HEK293 (cell line): ENCODE results near the gene CARNS1.

Source experiments
- CTCF ChIA-PET: fragments of 350-600 bp; formaldehyde crosslinking; extraction: SDS; loops from one replicate; lab custom pipeline; 2021; ENCODE audit warnings: antibody characterized with exemption; lab: Yijun Ruan, JAX
- POLR2A ChIA-PET: fragments of 300-600 bp; formaldehyde crosslinking; extraction: SDS; loops from one replicate; lab custom pipeline; 2020; ENCODE audit warnings: antibody characterized with exemption, inconsistent platforms; lab: Yijun Ruan, JAX
- H3K27ac ChIP-seq: fragments of 200-500 bp; sonication (Bioruptor generic); 2 replicates; pipeline ENCODE4 v1.5.1; 2014; ENCODE audit warnings: low read depth, low read length, control low read depth, inconsistent platforms; ENCODE audit errors: extremely low read depth
- H3K36me3 ChIP-seq, 2 experiments: fragments of 200-500 bp in 1 of 2; sonication (Bioruptor generic) in 1 of 2; 1 replicate in 1 of 2; 2 replicates in 1 of 2; pipeline ENCODE4 v1.5.1; 2014 to 2017; ENCODE audit warnings: inconsistent platforms in 2 of 2, low read length in 2 of 2; ENCODE audit not compliant: control insufficient read depth in 2 of 2, insufficient read depth in 1 of 2
- H3K4me1 ChIP-seq: fragments of 200-500 bp; sonication (Bioruptor generic); 2 replicates; pipeline ENCODE4 v1.5.1; 2014; ENCODE audit warnings: mild to moderate bottlenecking, low read length, inconsistent platforms; ENCODE audit not compliant: control insufficient read depth, insufficient read depth
- H3K4me3 ChIP-seq: 2 replicates; pipeline ENCODE4 v1.5.1; 2011; ENCODE audit warnings: low read depth, mild to moderate bottlenecking, control low read depth, low read length, moderate library complexity
- H3K9me3 ChIP-seq: fragments of 200-500 bp; sonication (Bioruptor generic); 2 replicates; pipeline ENCODE4 v1.5.1; 2014; ENCODE audit warnings: low read depth, low read length, inconsistent platforms; ENCODE audit not compliant: control insufficient read depth, insufficient read depth
- EGR2 ChIP-seq: fragments of 450-650 bp; formaldehyde crosslinking; IDR thresholded peaks from 2 replicates; pipeline ENCODE4 v1.5.1; 2016; ENCODE audit warnings: low read depth, missing biosample characterization, missing genetic modification characterization
- HOXD13 ChIP-seq: sonication (generic); formaldehyde crosslinking; IDR thresholded peaks from 2 replicates; pipeline ENCODE4 v1.8.0; 2022; ENCODE audit warnings: missing genetic modification reagents, borderline replicate concordance
- KLF1 ChIP-seq: fragments of 450-650 bp; formaldehyde crosslinking; IDR thresholded peaks from 2 replicates; pipeline ENCODE4 v1.5.1; 2016; ENCODE audit warnings: missing biosample characterization, missing genetic modification characterization
- MYNN ChIP-seq: fragments of 450-650 bp; formaldehyde crosslinking; IDR thresholded peaks from 2 replicates; pipeline ENCODE4 v1.5.1; 2016; ENCODE audit warnings: missing biosample characterization, missing genetic modification characterization, borderline replicate concordance
- SP2 ChIP-seq: fragments of 450-650 bp; formaldehyde crosslinking; IDR thresholded peaks from 2 replicates; pipeline ENCODE4 v1.5.1; 2016; ENCODE audit warnings: missing biosample characterization, missing genetic modification characterization
- SP7 ChIP-seq: fragments of 450-650 bp; formaldehyde crosslinking; IDR thresholded peaks from 2 replicates; pipeline ENCODE4 v1.5.1; 2016; ENCODE audit warnings: missing biosample characterization, missing genetic modification characterization
- TCF7L2 ChIP-seq: IDR thresholded peaks from 2 replicates; pipeline ENCODE4 v1.6.1; 2011; ENCODE audit warnings: low read depth, mild to moderate bottlenecking, inconsistent platforms, low read length, moderate library complexity, borderline replicate concordance
- TSHZ1 ChIP-seq: fragments of 450-650 bp; formaldehyde crosslinking; IDR thresholded peaks from 2 replicates; pipeline ENCODE4 v1.5.1; 2016; ENCODE audit warnings: missing biosample characterization, missing genetic modification characterization, borderline replicate concordance
- ZBTB48 ChIP-seq: fragments of 450-650 bp; formaldehyde crosslinking; IDR thresholded peaks from 2 replicates; pipeline ENCODE4 v1.5.1; 2016; ENCODE audit warnings: missing biosample characterization, missing genetic modification characterization
- ZBTB7A ChIP-seq: fragments of 450-650 bp; formaldehyde crosslinking; IDR thresholded peaks from 2 replicates; pipeline ENCODE4 v1.5.1; 2016; ENCODE audit warnings: low read depth, missing biosample characterization, missing genetic modification characterization
- ZFP3 ChIP-seq: fragments of 450-650 bp; formaldehyde crosslinking; IDR thresholded peaks from 2 replicates; pipeline ENCODE4 v1.5.1; 2016; ENCODE audit warnings: low read depth, missing biosample characterization, missing genetic modification characterization
- ZIC2 ChIP-seq: fragments of 450-650 bp; formaldehyde crosslinking; IDR thresholded peaks from 2 replicates; pipeline ENCODE4 v1.5.1; 2016; ENCODE audit warnings: missing biosample characterization, missing genetic modification characterization
- ZNF121 ChIP-seq: fragments of 450-650 bp; formaldehyde crosslinking; IDR thresholded peaks from 2 replicates; pipeline ENCODE4 v1.5.1; 2016; ENCODE audit warnings: missing biosample characterization, missing genetic modification characterization
- ZNF266 ChIP-seq: fragments of 450-650 bp; formaldehyde crosslinking; IDR thresholded peaks from 2 replicates; pipeline ENCODE4 v1.5.1; 2016; ENCODE audit warnings: missing biosample characterization, missing genetic modification characterization, low read depth
- ZNF404 ChIP-seq: fragments of 450-650 bp; formaldehyde crosslinking; IDR thresholded peaks from 2 replicates; pipeline ENCODE4 v1.5.1; 2017; ENCODE audit warnings: missing biosample characterization, missing genetic modification characterization
- ZNF449 ChIP-seq: fragments of 450-650 bp; formaldehyde crosslinking; IDR thresholded peaks from 2 replicates; pipeline ENCODE4 v1.5.1; 2017; ENCODE audit warnings: missing biosample characterization, mild to moderate bottlenecking, missing genetic modification characterization, moderate library complexity
- ZNF501 ChIP-seq: fragments of 450-650 bp; formaldehyde crosslinking; IDR thresholded peaks from 2 replicates; pipeline ENCODE4 v1.5.1; 2016; ENCODE audit warnings: missing biosample characterization, missing genetic modification characterization
- ZNF513 ChIP-seq: fragments of 450-650 bp; IDR thresholded peaks from 2 replicates; pipeline ENCODE4 v1.5.1; 2018; ENCODE audit warnings: missing biosample characterization, missing genetic modification characterization
- ZNF600 ChIP-seq: fragments of 450-650 bp; formaldehyde crosslinking; IDR thresholded peaks from 2 replicates; pipeline ENCODE4 v1.5.1; 2016; ENCODE audit warnings: missing biosample characterization, missing genetic modification characterization
- ZNF623 ChIP-seq: fragments of 450-650 bp; formaldehyde crosslinking; IDR thresholded peaks from 2 replicates; pipeline ENCODE4 v1.5.1; 2016; ENCODE audit warnings: missing biosample characterization, missing genetic modification characterization
- ZNF624 ChIP-seq: fragments of 450-650 bp; formaldehyde crosslinking; IDR thresholded peaks from 2 replicates; pipeline ENCODE4 v1.5.1; 2017; ENCODE audit warnings: missing biosample characterization, missing genetic modification characterization
- ZNF654 ChIP-seq: fragments of 450-650 bp; formaldehyde crosslinking; IDR thresholded peaks from 2 replicates; pipeline ENCODE4 v1.5.1; 2016; ENCODE audit warnings: low read depth, missing biosample characterization, missing genetic modification characterization
- ZNF707 ChIP-seq: fragments of 450-650 bp; formaldehyde crosslinking; IDR thresholded peaks from 2 replicates; pipeline ENCODE4 v1.5.1; 2016; ENCODE audit warnings: missing biosample characterization, missing genetic modification characterization
- ZNF791 ChIP-seq: fragments of 450-650 bp; formaldehyde crosslinking; IDR thresholded peaks from 2 replicates; pipeline ENCODE4 v1.5.1; 2016; ENCODE audit warnings: missing biosample characterization, missing genetic modification characterization
- ZSCAN4 ChIP-seq: fragments of 450-650 bp; formaldehyde crosslinking; IDR thresholded peaks from 2 replicates; pipeline ENCODE4 v1.5.1; 2017; ENCODE audit warnings: missing biosample characterization, missing genetic modification characterization
- TF ChIP-seq, protein P1 (sequence below): fragments of 450-650 bp; formaldehyde crosslinking; IDR thresholded peaks from 2 replicates; pipeline ENCODE4 v1.5.1; 2016; ENCODE audit warnings: missing biosample characterization, missing genetic modification characterization

CARNS1 gene

GRCh38 chr11:67370351-67371076 lies 45.0 kb upstream of the CARNS1 start (continued):
- TF ChIP-seq SP2 (no peak), ZNF513 (tag by site-specific recombination) (no peak), ZNF791 (tag by site-specific recombination) (no peak), EGR2 (tag by site-specific recombination) (0 out of 2 replicates have a peak, but pooled peaks have one; percentile 31), ZNF266 (tag by site-specific recombination) (no peak), ZNF623 (tag by site-specific recombination) (no peak), ZNF449 (tag by site-specific recombination) (no peak), ZBTB48 (tag by site-specific recombination) (peak; percentile 56; the same call in 1 of the 2 replicates), HOXD13 (CRISPR knock-in tag) (no peak), ZSCAN4 (tag by site-specific recombination) (no peak), MYNN (tag by site-specific recombination) (no peak), ZNF707 (tag by site-specific recombination) (no peak), ZNF404 (no peak), ZFP3 (tag by site-specific recombination) (no peak), ZNF654 (tag by site-specific recombination) (no peak), SP7 (tag by site-specific recombination) (no peak), ZNF624 (tag by site-specific recombination) (no peak)
- TF ChIP-seq, protein P1, sequence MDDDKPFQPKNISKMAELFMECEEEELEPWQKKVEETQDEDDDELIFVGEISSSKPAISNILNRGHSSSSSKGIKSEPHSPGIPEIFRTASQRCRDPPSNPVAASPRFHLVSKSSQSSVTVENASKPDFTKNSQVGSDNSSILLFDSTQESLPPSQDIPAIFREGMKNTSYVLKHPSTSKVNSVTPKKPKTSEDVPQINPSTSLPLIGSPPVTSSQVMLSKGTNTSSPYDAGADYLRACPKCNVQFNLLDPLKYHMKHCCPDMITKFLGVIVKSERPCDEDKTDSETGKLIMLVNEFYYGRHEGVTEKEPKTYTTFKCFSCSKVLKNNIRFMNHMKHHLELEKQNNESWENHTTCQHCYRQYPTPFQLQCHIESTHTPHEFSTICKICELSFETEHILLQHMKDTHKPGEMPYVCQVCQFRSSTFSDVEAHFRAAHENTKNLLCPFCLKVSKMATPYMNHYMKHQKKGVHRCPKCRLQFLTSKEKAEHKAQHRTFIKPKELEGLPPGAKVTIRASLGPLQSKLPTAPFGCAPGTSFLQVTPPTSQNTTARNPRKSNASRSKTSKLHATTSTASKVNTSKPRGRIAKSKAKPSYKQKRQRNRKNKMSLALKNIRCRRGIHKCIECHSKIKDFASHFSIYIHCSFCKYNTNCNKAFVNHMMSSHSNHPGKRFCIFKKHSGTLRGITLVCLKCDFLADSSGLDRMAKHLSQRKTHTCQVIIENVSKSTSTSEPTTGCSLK (tag by site-specific recombination) = no peak
- TF ChIP-seq, all 188 proteins: peak for 5

- Histone ChIP-seq H3K27ac (no peak overlapping the region), H3K4me3 (no peak overlapping the region), H3K4me1 (peaks cover 3% of the 10 kb centered on the region; the same call in 1 of the 2 replicates), H3K9me3 (no peaks in the 10 kb centered on the region), H3K36me3 (no peaks in the 10 kb centered on the region)
- POLR2A ChIA-PET = interaction anchor here (0.6 to 1.8 kb wide), 3 partner anchors 16 to 22 kb away, joined by 4 to 5 read pairs (median 4); partner anchors contain the start of gene POLD4
- CTCF ChIA-PET = interaction anchor here (0.7 to 30.4 kb wide), 6 partner anchors 8 to 221 kb away, joined by 3 to 898 read pairs (median 5); partner anchors contain the start of genes CLCF1, POLD4 and RAD9A
- TF ChIP-seq ZNF501 (tag by site-specific recombination) = no peak
- no peak for TF ChIP-seq TSHZ1 (tag by site-specific recombination)
- TF ChIP-seq ZNF600 (tag by site-specific recombination) = peak; percentile 91
- TF ChIP-seq KLF1 (tag by site-specific recombination) = peak; percentile 87
- peak; percentile 92 for TF ChIP-seq ZIC2
- TF ChIP-seq TCF7L2 = no peak
- TF ChIP-seq ZBTB7A (tag by site-specific recombination) = 0 out of 2 replicates have a peak, but pooled peaks have one; percentile 45
- TF ChIP-seq ZNF121 (tag by site-specific recombination) = no peak
These were observed 44.1 kb upstream of the CARNS1 start for GRCh38 chr11:67371189-67371910.
